ENCODE measurements around the gene LARP1.

GRCh38 chr5:154773326-154773725, 18.1 kb downstream of the LARP1 start:
- TF ChIP-seq CTCF (IDR thresholded peaks at IDR 0.05; ENCODE audit: insufficient read depth, low read length, poor library complexity, severe bottlenecking) (no peak), EZH2phosphoT487 (conservative IDR thresholded peaks at IDR 0.05; ENCODE audit: low read length) (no peak)
